Bone marrow (tissue), 2 donors: ENCODE measurements around the gene ADGRG1.

Experiments used
- DNase-seq, 2 donors: peaks; one replicate each; lab custom pipeline; 2025; lab: John Stamatoyannopoulos, UW

The ADGRG1 gene

DNA sequence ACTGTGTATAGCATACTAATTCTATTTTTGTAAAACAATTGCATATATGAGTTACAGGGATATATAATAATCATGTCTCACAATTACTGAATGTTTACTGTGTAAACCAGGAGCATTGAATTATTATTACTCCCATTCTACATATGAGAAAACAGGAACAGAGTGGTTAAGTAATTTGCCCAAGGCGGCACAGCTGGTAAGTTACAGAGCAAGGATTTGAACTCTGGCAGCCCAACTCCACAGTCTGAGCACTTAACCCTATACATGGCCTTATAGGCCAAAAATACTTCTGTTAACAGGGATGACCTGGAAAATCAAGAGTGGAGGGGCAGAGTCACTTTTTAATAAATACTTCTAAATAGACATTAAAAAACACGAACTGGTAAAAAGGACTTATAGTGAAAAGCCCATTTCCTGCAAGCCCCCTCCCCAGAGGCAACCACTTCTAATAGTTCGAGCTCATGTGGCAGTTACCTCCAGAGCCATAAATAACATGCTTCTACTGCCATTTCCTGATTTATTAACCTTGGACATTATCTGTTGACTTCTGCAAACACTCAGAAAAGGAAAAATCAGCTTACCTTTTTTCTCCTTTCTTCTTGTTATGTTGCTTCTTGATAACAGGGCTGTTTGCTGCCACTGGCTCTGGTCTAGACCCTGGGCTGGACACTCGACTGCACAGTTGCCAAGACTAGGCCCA lies 22.1 kb upstream of the ADGRG1 start:
- no peak for DNase-seq

DNA sequence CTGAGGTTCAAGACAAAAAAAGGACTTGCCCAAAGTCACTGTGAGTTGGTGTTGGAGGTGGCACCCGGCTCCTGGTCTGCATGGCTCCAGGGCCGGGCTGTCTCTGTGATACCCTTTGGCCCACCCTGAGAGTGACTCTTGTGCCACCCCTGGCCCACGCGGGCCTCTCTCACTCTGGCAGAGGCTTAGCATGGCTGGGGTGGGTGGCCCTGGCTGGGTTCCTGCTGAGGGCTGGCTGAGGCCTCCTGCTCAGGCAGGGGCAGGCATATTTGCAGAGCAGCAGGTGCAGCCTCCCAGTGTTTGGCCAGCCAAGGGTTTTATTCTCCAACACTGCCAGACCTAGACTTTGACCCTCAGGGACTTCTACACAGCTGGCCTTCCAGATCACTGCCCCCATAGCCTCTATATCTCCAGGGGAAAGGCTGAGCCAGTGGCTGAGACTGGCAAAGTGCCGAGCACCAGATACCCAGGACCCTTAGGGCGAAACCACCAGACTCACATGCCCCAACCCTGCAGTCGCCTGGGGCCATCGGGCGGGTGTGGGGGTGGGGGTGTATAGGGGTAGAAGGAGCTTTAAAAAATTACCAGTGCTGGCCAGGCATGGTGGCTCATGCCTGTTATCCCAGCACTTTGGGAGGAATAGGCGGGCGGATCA lies 21.5 kb upstream of the ADGRG1 start:
- DNase-seq, result no peak

DNA sequence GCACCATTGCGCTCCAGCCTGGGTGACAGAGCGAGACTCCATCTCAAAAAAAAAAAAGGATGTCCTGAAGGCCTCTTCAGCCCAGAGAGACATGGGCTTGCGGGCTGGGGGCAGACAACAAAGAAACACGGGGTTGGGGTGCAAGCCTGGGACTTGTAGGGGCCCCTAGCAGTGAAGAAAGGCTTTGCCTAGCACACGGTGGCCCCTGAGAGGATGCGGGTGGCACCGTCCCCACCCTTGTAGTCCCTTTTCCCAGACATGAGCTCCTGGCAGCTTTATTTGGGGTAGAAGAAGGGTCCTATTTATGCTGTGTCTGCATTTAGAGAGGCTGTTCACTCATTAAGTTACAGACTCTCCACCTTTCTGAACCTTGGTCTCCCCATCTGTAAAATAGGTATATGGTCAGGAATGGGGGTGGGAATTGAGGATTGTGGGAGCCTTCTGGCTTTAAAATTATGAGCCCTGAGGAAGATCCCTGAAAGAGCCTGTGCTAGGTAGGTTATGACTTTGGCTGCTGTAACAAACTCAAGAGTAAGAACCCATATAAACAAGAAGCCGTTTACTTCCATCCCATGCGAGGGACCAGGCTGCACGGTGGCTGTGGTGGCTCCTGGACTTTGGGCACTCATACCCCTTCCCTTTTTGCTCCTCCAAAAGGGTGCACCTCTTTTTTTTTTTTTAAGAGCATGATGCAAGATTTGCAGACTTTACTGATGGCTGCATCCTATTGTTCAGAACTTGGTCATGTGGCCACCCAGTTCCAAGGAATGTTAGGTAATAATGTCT lies 20.6 kb upstream of the ADGRG1 start:
- DNase-seq, result no peak

DNA sequence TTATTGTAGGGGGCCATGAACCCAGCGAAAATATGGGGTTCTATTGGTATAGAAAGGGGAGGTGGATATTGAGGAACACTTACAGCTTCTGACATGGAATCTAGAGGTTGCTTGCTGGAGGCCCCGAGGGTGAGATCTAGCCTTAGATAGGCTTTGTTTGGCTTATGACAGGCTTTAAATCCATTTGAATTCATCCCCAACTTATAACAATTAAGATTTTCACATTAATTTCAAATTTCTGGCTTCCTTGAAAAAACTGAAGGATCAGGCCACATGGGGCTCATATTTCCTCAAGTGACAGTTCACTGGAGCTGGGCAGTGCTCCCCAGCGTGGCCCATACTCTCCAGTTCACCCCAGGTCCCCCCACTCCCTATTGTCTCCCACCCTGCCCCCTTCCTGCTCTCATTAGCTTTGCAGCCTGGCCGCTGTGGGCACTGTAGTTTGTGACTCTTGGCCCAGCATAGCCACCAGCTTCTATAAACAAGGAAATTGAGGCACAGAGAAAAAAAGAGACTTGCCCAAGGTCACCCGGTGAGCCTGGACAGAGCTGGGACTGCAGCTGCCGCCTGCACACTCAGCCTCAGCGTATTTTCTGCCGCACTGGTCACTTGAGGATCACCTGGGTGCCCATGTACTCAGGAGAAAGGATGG lies 19.8 kb upstream of the ADGRG1 start:
- no peak for DNase-seq

GRCh38 chr16:57609541-57610401 lies 18.7 kb upstream of the ADGRG1 start:
- DNase-seq, result peak in 1 of 2 donors; percentile 82

DNA sequence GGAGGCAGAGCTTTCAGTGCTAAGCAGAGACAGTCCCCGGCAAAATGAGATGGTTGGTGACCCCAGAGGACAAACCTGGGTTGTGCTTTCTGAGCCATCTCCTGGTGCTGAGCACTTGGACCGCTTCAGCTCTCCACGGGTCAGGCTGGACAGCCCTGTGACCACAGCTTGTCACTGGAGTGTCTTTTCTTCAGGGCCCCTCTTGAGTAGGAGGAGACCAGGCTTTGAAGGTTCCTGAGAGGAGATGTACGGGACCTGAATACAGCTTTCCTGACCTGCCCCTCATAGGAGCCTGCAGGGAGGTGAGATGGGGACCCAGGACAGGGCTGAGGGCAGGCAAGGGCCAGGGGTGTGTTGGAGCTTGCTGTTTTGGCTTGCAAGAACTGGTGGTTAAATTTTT lies 17.8 kb upstream of the ADGRG1 start:
- no peak for DNase-seq

DNA sequence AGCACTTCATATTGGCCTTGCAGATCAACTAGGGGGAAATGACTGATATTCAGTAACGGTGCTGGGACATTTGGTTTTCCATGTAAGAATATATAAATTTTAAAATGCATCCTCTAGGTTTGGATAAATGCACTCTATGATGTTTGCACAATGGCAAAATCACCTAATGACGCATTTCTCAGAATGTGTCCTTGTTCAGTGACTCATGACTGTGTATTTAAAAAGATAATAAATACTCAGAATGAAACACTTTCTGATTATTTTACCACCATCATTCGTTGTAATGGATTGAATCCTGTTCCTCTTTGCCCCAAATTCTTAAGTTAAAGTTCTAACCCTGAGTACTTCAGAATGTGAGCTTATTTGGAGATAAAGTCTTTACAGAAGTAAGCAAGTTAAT lies 17.2 kb upstream of the ADGRG1 start:
- no peak for DNase-seq

DNA sequence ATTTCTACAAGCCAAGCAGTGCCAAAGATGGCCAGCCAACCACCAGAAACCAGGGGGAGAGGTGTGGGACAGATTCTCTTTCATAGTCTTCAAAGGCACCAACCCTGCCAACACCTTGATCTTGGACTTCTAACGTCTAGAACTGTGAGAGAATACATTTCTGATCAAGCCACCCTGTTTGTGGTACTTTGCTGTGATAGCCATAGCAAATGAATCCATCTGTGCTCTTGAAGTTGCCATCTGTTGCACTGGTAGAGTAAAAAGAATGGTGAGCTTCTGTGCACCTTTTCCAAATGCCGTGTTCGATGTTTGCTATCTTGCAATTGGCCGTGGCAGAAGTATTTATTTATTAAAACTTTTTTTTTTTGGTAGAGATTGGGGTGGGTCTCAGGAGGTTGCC lies 16.7 kb upstream of the ADGRG1 start:
- DNase-seq, result no peak

DNA sequence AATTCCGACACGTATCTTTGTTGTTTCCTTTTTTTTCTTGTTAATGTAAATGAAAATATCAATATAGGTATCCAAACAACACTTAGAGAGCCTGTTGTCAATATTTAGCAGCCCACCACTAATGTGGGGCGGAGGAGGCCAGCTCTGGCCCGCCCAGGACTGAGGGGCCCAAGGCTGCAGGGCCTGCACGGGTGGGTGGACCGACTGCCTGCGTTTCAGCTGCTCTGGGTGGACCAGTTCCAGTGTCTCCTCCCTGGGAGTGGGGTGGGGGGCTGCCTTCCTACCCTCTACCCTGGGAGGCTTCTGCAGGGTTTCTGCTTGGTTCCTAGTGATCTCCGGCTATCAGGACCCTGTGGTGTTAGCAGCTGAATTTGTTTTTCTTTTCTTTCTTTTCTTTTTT lies 15.9 kb upstream of the ADGRG1 start:
- DNase-seq, result no peak

DNA sequence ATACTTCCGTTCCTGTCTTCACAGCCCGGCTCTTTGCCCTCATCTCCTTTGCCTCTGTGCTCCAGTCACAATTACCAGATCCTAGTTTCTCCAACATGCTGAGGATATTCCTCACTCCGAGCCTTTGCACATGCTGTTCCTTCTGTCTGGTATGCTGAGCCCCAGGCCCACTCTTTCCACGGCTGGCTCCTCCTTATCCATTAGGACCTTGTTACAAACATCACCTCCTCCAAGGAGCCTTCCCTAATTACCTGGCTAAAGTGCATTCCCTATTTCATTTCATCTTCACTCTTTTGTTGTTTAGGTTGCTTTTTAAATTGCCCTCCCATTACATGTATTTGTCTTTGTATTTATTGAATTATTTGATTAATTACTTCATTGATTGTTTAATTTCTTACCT lies 14.9 kb upstream of the ADGRG1 start:
- no peak for DNase-seq

DNA sequence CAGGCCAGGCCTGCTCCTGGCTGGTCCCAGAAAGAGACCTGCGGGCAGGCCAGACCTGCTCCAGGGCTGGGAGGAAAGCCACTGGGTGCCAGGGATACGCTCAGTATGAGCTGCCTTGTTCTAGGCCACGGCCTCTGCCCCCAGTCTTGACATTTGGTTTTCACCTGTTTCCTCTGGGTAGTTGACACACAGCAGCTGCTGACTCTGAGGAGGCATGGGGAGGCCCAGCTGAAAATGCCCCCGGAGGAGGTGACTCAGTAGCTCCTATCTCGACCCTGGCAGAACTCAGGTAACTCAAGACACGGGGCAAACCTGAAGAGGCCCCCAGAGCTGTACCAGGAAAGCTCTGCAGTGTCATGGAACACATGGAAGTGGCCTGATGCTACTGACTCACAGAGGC lies 13.9 kb upstream of the ADGRG1 start:
- no peak for DNase-seq

DNA sequence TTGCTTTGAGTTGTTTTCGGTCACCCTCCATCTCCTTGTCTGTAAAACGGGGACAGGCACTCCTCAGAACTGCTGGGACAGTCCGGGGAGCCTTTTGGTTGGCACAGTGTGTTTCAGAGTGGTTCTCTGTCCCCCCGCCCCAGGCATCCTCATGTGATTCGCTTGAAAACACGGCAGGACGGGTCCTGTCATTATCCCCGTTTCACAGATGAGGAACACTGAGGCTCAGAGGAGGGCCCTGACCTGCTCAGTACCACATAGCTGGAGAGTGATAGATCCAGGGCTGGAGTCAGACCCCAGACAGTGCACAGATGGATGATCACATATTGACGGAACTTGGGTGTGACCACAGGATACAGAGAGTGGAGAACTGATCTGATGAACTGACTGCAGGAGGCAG lies 13.5 kb upstream of the ADGRG1 start:
- no peak for DNase-seq

GRCh38 chr16:57615813-57616212 lies 12.6 kb upstream of the ADGRG1 start:
- DNase-seq, result no peak

DNA sequence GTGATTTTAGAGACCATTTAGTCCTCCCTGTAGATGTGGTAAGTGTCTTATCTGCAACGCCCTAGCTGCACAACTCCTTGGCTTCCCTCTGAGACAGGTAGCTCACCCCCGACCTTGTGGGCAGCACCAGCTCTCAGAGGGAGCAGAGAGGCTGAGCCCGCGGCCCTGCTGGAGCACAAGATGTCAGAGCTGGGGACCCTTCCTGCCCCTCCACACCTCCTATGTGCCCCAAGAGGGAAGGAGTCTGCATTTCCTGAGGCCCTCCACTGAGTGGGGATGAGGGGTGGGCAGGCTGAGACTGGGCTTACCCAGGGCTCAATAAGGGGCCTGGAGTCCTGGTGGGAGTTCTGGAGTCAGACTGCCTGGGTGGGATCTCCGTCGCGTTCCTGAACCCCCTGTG lies 12.2 kb upstream of the ADGRG1 start:
- no peak for DNase-seq

DNA sequence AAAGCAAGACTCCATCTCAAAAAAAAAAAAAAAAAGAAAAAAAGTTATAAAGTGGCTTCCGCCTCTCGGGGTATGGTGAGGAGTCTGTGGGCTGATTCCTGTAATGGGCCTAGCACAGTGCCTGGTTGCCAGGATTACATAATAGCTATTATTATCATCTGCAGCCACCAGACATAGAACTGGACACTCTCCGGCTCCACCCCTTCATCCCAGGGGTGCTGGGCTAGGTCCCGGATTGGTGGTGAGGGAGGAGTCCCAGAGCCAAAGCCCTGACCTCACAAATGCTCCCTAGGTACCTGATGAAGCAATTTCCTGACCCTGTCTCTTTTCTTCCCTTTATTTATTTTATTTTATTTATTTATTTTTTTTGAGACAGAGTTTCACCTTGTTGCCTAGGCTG lies 11.6 kb upstream of the ADGRG1 start:
- DNase-seq, result no peak

GRCh38 chr16:57617604-57618111 lies 10.8 kb upstream of the ADGRG1 start:
- no peak for DNase-seq

GRCh38 chr16:57618296-57619132 lies 9.9 kb upstream of the ADGRG1 start:
- DNase-seq, result no peak

DNA sequence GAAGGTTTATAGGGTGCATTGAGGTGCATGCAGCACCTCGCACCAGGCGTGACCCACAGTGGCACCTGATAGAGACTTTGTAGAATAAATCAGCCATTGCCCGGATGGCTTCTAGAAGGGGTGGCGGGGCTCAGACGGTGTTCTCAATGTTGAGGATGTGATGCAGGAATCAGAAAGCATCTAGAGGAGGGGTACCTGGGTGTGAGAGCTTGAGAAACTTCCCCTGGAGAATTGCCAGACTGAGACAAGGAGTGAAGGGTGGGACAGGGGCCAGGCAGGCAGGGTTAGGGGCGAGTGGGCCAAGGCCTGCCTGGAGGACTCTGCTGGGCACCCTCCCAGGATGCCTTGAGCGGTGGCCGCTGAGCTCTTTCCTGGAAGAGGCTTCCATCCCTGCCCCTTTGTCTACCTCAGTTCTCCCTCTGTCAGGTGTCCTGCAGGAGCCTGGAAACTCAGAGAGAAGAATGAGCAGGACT lies 9.3 kb upstream of the ADGRG1 start:
- no peak for DNase-seq

DNA sequence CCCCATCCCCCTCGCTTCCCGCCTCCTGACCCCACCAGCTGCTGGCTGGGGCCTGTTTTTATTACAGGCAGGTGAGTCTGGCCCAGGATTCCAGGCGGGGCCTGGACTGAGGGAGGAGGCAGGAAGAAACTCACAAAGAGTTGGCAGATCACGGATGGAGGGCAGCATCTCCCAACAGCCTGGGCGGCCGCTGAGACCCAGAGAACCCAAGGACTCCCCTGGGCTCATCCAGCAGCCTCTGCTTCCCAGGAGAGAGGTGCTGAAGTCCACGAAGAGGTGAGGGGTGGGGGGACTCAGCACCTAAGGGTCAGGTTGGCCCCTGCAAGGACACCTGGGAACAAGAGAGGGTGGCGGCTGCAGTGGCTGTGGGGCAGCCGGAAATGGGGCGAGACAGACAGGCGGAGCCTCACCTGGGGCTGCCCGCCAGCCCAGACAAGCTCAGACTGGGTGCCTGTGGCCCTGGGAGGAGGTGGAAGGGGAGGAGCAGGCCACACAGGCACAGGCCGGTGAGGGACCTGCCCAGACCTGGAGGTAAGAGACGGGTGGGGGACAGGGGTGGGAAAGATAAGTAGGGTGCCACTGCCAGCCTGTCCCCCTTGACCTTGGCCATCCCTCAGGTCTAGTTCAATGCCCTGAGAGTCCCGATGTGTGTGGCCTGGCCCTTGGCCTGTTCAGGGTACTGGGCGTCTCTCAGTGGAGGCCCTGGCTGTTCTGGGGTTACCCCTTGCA lies 8.7 kb upstream of the ADGRG1 start:
- DNase-seq, result no peak
